Large intestine (tissue), 3 donors: ENCODE data around the gene EFHD2. TPM values are rescaled to one million over a fixed set of nuclear protein-coding genes. Genes with fewer than 3 reads are reported as not detected.
"Not testable (repeated sequence)": the region's sequence is repeated elsewhere in the genome, so short reads cannot be mapped to it uniquely, and the experiment has no call there.

Source experiments
- DNase-seq, 2 donors: peaks; one replicate each; pipeline versions ENCODE4 v3.0.0 to v3.0.0-alpha.2; 2013
- H3K27ac ChIP-seq: one replicate; pipeline ENCODE4 v1.5.1; 2013; ENCODE audit warnings: low read length
- H3K27me3 ChIP-seq: 2 replicates; pipeline ENCODE4 v1.6.1; 2013; ENCODE audit warnings: low read length; ENCODE audit not compliant: control insufficient read depth, insufficient read depth
- H3K36me3 ChIP-seq: 2 replicates; pipeline ENCODE4 v1.6.1; 2013; ENCODE audit warnings: low read length; ENCODE audit not compliant: control insufficient read depth, insufficient read depth
- H3K4me1 ChIP-seq: one replicate; pipeline ENCODE4 v1.6.1; 2013; ENCODE audit warnings: low read length; ENCODE audit not compliant: control insufficient read depth, insufficient read depth
- H3K4me3 ChIP-seq: one replicate; pipeline ENCODE4 v1.5.1; 2013; ENCODE audit warnings: low read length
- H3K9me3 ChIP-seq: one replicate; pipeline ENCODE4 v1.6.1; 2013; ENCODE audit warnings: mild to moderate bottlenecking, low read depth, low read length, moderate library complexity; ENCODE audit not compliant: control insufficient read depth
- WGBS: methylation state at CpG from one replicate; pipeline ENCODE4 v1.1.5; 2013; ENCODE audit warnings: low lambda C conversion rate; ENCODE audit not compliant: insufficient coverage; 5-methylcytosine and 5-hydroxymethylcytosine counted together
- polyA plus RNA-seq: library from polyadenylated mRNA; unstranded; fragments of 120-200 nt; gene quantifications from one replicate; pipeline ENCODE4 v1.2.1, GENCODE V29; 2013

Gene EFHD2
- polyA plus RNA-seq, 1 donor: 57.2 TPM

- Histone ChIP-seq H3K4me3 (no peak overlapping the region), H3K27me3 (no peaks in the 10 kb centered on the region), H3K9me3 (no peaks in the 10 kb centered on the region), H3K27ac (no peak overlapping the region), H3K4me1 (peaks cover 5% of the 10 kb centered on the region), H3K36me3 (no peaks in the 10 kb centered on the region)
- no CpG with 5 or more reads among the region's 17 CpGs for WGBS
- DNase-seq: no peak
Observed at GRCh38 chr1:15386164-15386749, 23.4 kb upstream of the EFHD2 start.

GRCh38 chr1:15388201-15388880 is 21.3 kb upstream of the EFHD2 start:
- no peak overlapping the region for H3K4me3 ChIP-seq
- H3K9me3 ChIP-seq: no peaks in the 10 kb centered on the region
- H3K27ac ChIP-seq: no peak overlapping the region
- H3K4me1 ChIP-seq: peaks cover 5% of the 10 kb centered on the region
- WGBS: no CpG with 5 or more reads among the region's 15 CpGs
- H3K36me3 ChIP-seq: no peaks in the 10 kb centered on the region
- H3K27me3 ChIP-seq: no peaks in the 10 kb centered on the region
- DNase-seq: no peak

- not testable (repeated sequence) for H3K36me3 ChIP-seq, H3K27me3 ChIP-seq, DNase-seq, H3K4me3 ChIP-seq, H3K9me3 ChIP-seq, H3K27ac ChIP-seq
- peaks cover 11% of the 10 kb centered on the region for H3K4me1 ChIP-seq
- WGBS: no CpG with 5 or more reads among the region's 8 CpGs
Observed at GRCh38 chr1:15389828-15390227, 19.9 kb upstream of the EFHD2 start.

- peaks cover 11% of the 10 kb centered on the region for H3K4me1 ChIP-seq
- H3K27ac ChIP-seq: no peak overlapping the region
- no peaks in the 10 kb centered on the region for H3K9me3 ChIP-seq
- DNase-seq: no peak
- no peaks in the 10 kb centered on the region for H3K27me3 ChIP-seq
- WGBS: no CpG with 5 or more reads among the region's 8 CpGs
- no peak overlapping the region for H3K4me3 ChIP-seq
- no peaks in the 10 kb centered on the region for H3K36me3 ChIP-seq
Observed at GRCh38 chr1:15390667-15391066, 19.0 kb upstream of the EFHD2 start.

GRCh38 chr1:15391366-15391765 is 18.3 kb upstream of the EFHD2 start:
- no peak overlapping the region for H3K4me3 ChIP-seq
- no peaks in the 10 kb centered on the region for H3K9me3 ChIP-seq
- no peak overlapping the region for H3K27ac ChIP-seq
- DNase-seq: no peak
- whole genome bisulfite sequencing: 90% methylated on average over 2 of the region's 4 CpGs
- H3K36me3 ChIP-seq: no peaks in the 10 kb centered on the region
- H3K4me1 ChIP-seq: peaks cover 11% of the 10 kb centered on the region
- H3K27me3 ChIP-seq: no peaks in the 10 kb centered on the region

- Histone ChIP-seq H3K36me3 (no peaks in the 10 kb centered on the region), H3K4me3 (no peak overlapping the region), H3K4me1 (peaks cover 6% of the 10 kb centered on the region), H3K9me3 (no peaks in the 10 kb centered on the region), H3K27ac (no peak overlapping the region), H3K27me3 (no peaks in the 10 kb centered on the region)
- no peak for DNase-seq
- WGBS: 90% methylated on average over 2 of the region's 9 CpGs
Observed at GRCh38 chr1:15393475-15394257, 16.0 kb upstream of the EFHD2 start.

- H3K27me3 ChIP-seq: no peaks in the 10 kb centered on the region
- DNase-seq: no peak
- no CpG with 5 or more reads among the region's 3 CpGs for WGBS
- H3K4me3 ChIP-seq: no peak overlapping the region
- peaks cover 6% of the 10 kb centered on the region for H3K4me1 ChIP-seq
- no peak overlapping the region for H3K27ac ChIP-seq
- H3K9me3 ChIP-seq: peaks cover under 1% of the 10 kb centered on the region
- H3K36me3 ChIP-seq: no peaks in the 10 kb centered on the region
Observed at GRCh38 chr1:15394258-15394690, 15.4 kb upstream of the EFHD2 start.

- DNase-seq: no peak
- no CpG with 5 or more reads among the region's 2 CpGs for WGBS
- no peak overlapping the region for H3K4me3 ChIP-seq
- H3K36me3 ChIP-seq: no peaks in the 10 kb centered on the region
- no peak overlapping the region for H3K27ac ChIP-seq
- peaks cover 6% of the 10 kb centered on the region for H3K4me1 ChIP-seq
- H3K9me3 ChIP-seq: peaks cover 7% of the 10 kb centered on the region
- no peaks in the 10 kb centered on the region for H3K27me3 ChIP-seq
Observed at GRCh38 chr1:15397236-15397635, 12.5 kb upstream of the EFHD2 start.

GRCh38 chr1:15399710-15400109 is 10.0 kb upstream of the EFHD2 start:
- no CpG with 5 or more reads among the region's 2 CpGs for WGBS
- Histone ChIP-seq H3K9me3 (peaks cover 7% of the 10 kb centered on the region), H3K4me3 (no peak overlapping the region), H3K27ac (no peak overlapping the region), H3K4me1 (no peaks in the 10 kb centered on the region), H3K27me3 (no peaks in the 10 kb centered on the region), H3K36me3 (no peaks in the 10 kb centered on the region)
- no peak for DNase-seq

GRCh38 chr1:15400627-15401026 is 9.1 kb upstream of the EFHD2 start:
- no peak overlapping the region for H3K27ac ChIP-seq
- no peak overlapping the region for H3K4me3 ChIP-seq
- DNase-seq: no peak
- no peaks in the 10 kb centered on the region for H3K27me3 ChIP-seq
- H3K9me3 ChIP-seq: peaks cover 7% of the 10 kb centered on the region
- H3K36me3 ChIP-seq: no peaks in the 10 kb centered on the region
- no CpG with 5 or more reads among the region's 3 CpGs for WGBS
- no peaks in the 10 kb centered on the region for H3K4me1 ChIP-seq
